ENCODE data around the gene ESF1. TPM values are rescaled to one million over a fixed set of nuclear protein-coding genes. Genes with fewer than 3 reads are reported as not detected.

ESF1 gene
- total and polyA plus RNA-seq, 5 donors from 2014 or later = 4.1 to 8.5 (median 4.7) TPM

DNA sequence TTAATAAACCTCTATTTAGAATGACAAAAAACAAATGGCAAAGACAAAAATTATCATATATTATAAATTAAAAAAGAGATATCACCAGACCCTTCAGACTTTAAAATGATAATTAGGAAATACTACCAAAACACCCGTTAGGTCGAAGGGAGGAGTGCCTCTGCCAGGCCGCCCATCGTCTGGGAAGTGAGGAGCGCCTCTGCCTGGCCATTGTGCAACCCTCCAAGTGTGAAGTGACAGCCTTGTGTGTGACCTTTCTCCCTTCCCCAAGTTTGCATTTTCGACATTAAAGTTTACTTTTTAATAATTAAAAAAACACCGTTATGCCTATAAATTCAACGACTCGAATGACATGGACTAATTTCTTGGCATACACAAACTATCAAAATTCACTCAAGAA lies 81.5 kb downstream of the ESF1 start:
- H3K36me3 ChIP-seq (ENCODE audit: control insufficient read depth, insufficient read depth, low read length) = no peaks in the 10 kb centered on the region
- DNase-seq (no peak), ATAC-seq (ENCODE audit: low read depth in 2 of 2) (no peak)
- H3K4me1 Mint-ChIP-seq = no peaks in the 10 kb centered on the region
- no peaks in the 10 kb centered on the region for H3K9me3 ChIP-seq (ENCODE audit: control insufficient read depth in 2 of 2, low read length in 2 of 2)
- H3K27me3 Mint-ChIP-seq = no peaks in the 10 kb centered on the region
- H3K9me3 Mint-ChIP-seq = peaks cover 0 to 2% (median 0%) of the 10 kb centered on the region in 7 donors
- H3K4me3 ChIP-seq (ENCODE audit: low read depth, low read length) = no peak overlapping the region
- no peak overlapping the region for H3K4me3 Mint-ChIP-seq
- peaks cover 4% of the 10 kb centered on the region for H3K36me3 Mint-ChIP-seq
- no peak overlapping the region for H3K27ac Mint-ChIP-seq
- H3K27ac ChIP-seq (ENCODE audit: insufficient read depth, low read length, poor library complexity, severe bottlenecking) = no peak overlapping the region
- no peaks in the 10 kb centered on the region for H3K4me1 ChIP-seq (ENCODE audit: control insufficient read depth, insufficient read depth, low read length, poor library complexity, severe bottlenecking)
- H3K27me3 ChIP-seq (ENCODE audit: control insufficient read depth, insufficient read depth, low read length) = peaks cover 3% of the 10 kb centered on the region

GRCh38 chr20:13701486-13701885 lies 83.2 kb downstream of the ESF1 start:
- H3K27me3 Mint-ChIP-seq = no peaks in the 10 kb centered on the region
- Histone ChIP-seq H3K27me3 (ENCODE audit: control insufficient read depth, insufficient read depth, low read length) (peaks cover 3% of the 10 kb centered on the region), H3K4me3 (ENCODE audit: low read depth, low read length) (no peak overlapping the region), H3K4me1 (ENCODE audit: control insufficient read depth, insufficient read depth, low read length, poor library complexity, severe bottlenecking) (no peaks in the 10 kb centered on the region), H3K36me3 (ENCODE audit: control insufficient read depth, insufficient read depth, low read length) (no peaks in the 10 kb centered on the region), H3K27ac (ENCODE audit: insufficient read depth, low read length, poor library complexity, severe bottlenecking) (no peak overlapping the region), H3K9me3 (ENCODE audit: control insufficient read depth in 2 of 2, low read length in 2 of 2) (no peaks in the 10 kb centered on the region)
- ATAC-seq (ENCODE audit: low read depth in 2 of 2) = no peak
- no peak for DNase-seq
- no peak overlapping the region for H3K4me3 Mint-ChIP-seq
- H3K4me1 Mint-ChIP-seq = no peaks in the 10 kb centered on the region
- peaks cover 0 to 2% (median 0%) of the 10 kb centered on the region in 7 donors for H3K9me3 Mint-ChIP-seq
- H3K27ac Mint-ChIP-seq = no peak overlapping the region
- H3K36me3 Mint-ChIP-seq = peaks cover 4% of the 10 kb centered on the region

DNA sequence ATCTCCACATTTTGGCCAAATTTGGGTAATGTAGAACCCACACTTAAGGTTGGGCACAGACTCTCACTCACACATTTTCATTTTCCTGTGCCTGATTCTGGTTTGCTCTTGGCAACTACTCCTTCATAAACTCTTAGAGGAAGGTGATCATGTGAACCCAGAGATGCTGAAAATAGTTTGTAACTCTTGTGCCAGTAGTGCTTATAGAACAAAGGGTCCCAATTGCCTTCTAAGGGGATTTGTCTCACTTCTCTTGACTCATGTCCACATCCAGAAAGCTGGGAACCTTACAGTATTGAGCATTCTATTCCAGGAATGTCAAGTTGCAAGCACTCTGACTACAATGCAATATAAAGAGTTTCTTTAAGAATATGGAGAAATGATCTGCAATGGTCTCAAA lies 84.0 kb downstream of the ESF1 start:
- Mint-ChIP-seq H3K36me3 (peaks cover 4% of the 10 kb centered on the region), H3K27ac (no peak overlapping the region), H3K4me3 (no peak overlapping the region), H3K4me1 (no peaks in the 10 kb centered on the region), H3K9me3 (peaks cover 0 to 2% (median 0%) of the 10 kb centered on the region in 7 donors), H3K27me3 (no peaks in the 10 kb centered on the region)
- Histone ChIP-seq H3K9me3 (ENCODE audit: control insufficient read depth in 2 of 2, low read length in 2 of 2) (no peaks in the 10 kb centered on the region), H3K4me3 (ENCODE audit: low read depth, low read length) (no peak overlapping the region), H3K27ac (ENCODE audit: insufficient read depth, low read length, poor library complexity, severe bottlenecking) (no peak overlapping the region), H3K27me3 (ENCODE audit: control insufficient read depth, insufficient read depth, low read length) (peaks cover 3% of the 10 kb centered on the region), H3K36me3 (ENCODE audit: control insufficient read depth, insufficient read depth, low read length) (no peaks in the 10 kb centered on the region), H3K4me1 (ENCODE audit: control insufficient read depth, insufficient read depth, low read length, poor library complexity, severe bottlenecking) (no peaks in the 10 kb centered on the region)
- DNase-seq = no peak
- ATAC-seq (ENCODE audit: low read depth in 2 of 2) = no peak

GRCh38 chr20:13694420-13695150 lies 90.1 kb downstream of the ESF1 start:
- H3K4me1 ChIP-seq (ENCODE audit: control insufficient read depth, insufficient read depth, low read length, poor library complexity, severe bottlenecking) = no peaks in the 10 kb centered on the region
- H3K27me3 ChIP-seq (ENCODE audit: control insufficient read depth, insufficient read depth, low read length) = peaks cover 2% of the 10 kb centered on the region
- peaks cover 0 to 4% (median 0%) of the 10 kb centered on the region in 7 donors for H3K9me3 Mint-ChIP-seq
- H3K4me3 Mint-ChIP-seq = no peak overlapping the region
- no peaks in the 10 kb centered on the region for H3K9me3 ChIP-seq (ENCODE audit: control insufficient read depth in 2 of 2, low read length in 2 of 2)
- ATAC-seq (ENCODE audit: low read depth in 2 of 2) = no peak
- no peak overlapping the region for H3K27ac Mint-ChIP-seq
- no peaks in the 10 kb centered on the region for H3K4me1 Mint-ChIP-seq
- H3K36me3 Mint-ChIP-seq = no peaks in the 10 kb centered on the region
- H3K36me3 ChIP-seq (ENCODE audit: control insufficient read depth, insufficient read depth, low read length) = no peaks in the 10 kb centered on the region
- DNase-seq = no peak
- peaks cover 9% of the 10 kb centered on the region for H3K27me3 Mint-ChIP-seq
- H3K4me3 ChIP-seq (ENCODE audit: low read depth, low read length) = no peak overlapping the region
- no peak overlapping the region for H3K27ac ChIP-seq (ENCODE audit: insufficient read depth, low read length, poor library complexity, severe bottlenecking)

DNA sequence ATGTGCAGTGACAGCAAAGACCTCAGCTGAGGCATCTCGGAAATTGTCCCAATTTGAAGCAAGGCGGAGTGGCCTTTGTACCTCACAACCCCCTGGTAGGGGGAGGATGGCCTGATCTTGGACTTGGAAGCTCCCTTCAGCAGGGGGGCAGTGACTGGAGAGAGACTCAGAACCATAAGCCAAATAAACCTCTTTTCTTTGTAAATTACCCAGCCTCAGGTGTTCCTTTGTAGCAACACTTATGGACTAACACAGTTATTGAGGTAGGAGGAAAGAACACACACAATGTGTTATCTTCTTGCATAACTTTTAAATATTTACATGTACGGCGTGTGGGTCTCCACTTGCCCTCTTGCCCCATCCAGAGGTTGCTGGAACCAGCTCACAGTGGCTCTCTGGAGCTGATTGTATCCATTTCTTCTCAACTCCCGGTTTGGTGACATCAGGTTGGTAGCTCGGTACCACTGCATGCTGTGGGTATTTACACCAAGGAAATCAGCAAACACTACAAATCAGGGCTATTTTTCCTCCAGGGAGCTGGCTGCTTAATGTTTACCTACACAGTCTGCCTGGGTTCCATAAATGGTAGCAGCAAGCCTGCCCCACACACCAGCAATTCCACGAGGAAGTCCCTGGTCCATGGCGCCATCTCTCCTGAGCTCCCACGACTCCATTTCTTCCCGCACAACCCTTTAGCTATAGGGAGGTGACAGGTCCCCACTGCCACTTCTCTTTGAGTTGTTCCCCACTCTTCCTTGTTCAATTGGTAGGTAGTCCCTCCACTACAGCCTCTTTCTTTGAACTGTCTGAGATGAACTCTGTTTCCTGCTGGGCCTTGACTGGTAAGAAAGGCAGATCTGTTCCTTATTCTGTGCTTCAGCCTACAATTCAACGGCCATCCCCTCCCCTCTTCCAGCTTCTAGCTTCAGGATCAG lies 91.7 kb downstream of the ESF1 start:
- Mint-ChIP-seq H3K36me3 (no peaks in the 10 kb centered on the region), H3K27me3 (peaks cover 9% of the 10 kb centered on the region), H3K4me1 (no peaks in the 10 kb centered on the region), H3K27ac (no peak overlapping the region), H3K4me3 (no peak overlapping the region), H3K9me3 (peaks cover 0 to 4% (median 0%) of the 10 kb centered on the region in 7 donors)
- H3K9me3 ChIP-seq (ENCODE audit: control insufficient read depth in 2 of 2, low read length in 2 of 2) = no peaks in the 10 kb centered on the region
- H3K4me1 ChIP-seq (ENCODE audit: control insufficient read depth, insufficient read depth, low read length, poor library complexity, severe bottlenecking) = no peaks in the 10 kb centered on the region
- peaks cover 2% of the 10 kb centered on the region for H3K27me3 ChIP-seq (ENCODE audit: control insufficient read depth, insufficient read depth, low read length)
- no peak for ATAC-seq (ENCODE audit: low read depth in 2 of 2)
- no peak overlapping the region for H3K27ac ChIP-seq (ENCODE audit: insufficient read depth, low read length, poor library complexity, severe bottlenecking)
- DNase-seq = no peak
- no peaks in the 10 kb centered on the region for H3K36me3 ChIP-seq (ENCODE audit: control insufficient read depth, insufficient read depth, low read length)
- H3K4me3 ChIP-seq (ENCODE audit: low read depth, low read length) = no peak overlapping the region

- Mint-ChIP-seq H3K27ac (no peak overlapping the region), H3K9me3 (peaks cover 0 to 7% (median 0%) of the 10 kb centered on the region in 7 donors), H3K4me3 (no peak overlapping the region), H3K36me3 (no peaks in the 10 kb centered on the region), H3K27me3 (peaks cover 15% of the 10 kb centered on the region), H3K4me1 (no peaks in the 10 kb centered on the region)
- ATAC-seq (ENCODE audit: low read depth in 2 of 2) (no peak), DNase-seq (no peak)
- H3K4me1 ChIP-seq (ENCODE audit: control insufficient read depth, insufficient read depth, low read length, poor library complexity, severe bottlenecking) = no peaks in the 10 kb centered on the region
- H3K9me3 ChIP-seq (ENCODE audit: control insufficient read depth in 2 of 2, low read length in 2 of 2) = no peaks in the 10 kb centered on the region
- no peak overlapping the region for H3K4me3 ChIP-seq (ENCODE audit: low read depth, low read length)
- H3K36me3 ChIP-seq (ENCODE audit: control insufficient read depth, insufficient read depth, low read length) = no peaks in the 10 kb centered on the region
- H3K27ac ChIP-seq (ENCODE audit: insufficient read depth, low read length, poor library complexity, severe bottlenecking) = no peak overlapping the region
- peaks cover 2% of the 10 kb centered on the region for H3K27me3 ChIP-seq (ENCODE audit: control insufficient read depth, insufficient read depth, low read length)
Measured at GRCh38 chr20:13690943-13691342, 93.8 kb downstream of the ESF1 start.

DNA sequence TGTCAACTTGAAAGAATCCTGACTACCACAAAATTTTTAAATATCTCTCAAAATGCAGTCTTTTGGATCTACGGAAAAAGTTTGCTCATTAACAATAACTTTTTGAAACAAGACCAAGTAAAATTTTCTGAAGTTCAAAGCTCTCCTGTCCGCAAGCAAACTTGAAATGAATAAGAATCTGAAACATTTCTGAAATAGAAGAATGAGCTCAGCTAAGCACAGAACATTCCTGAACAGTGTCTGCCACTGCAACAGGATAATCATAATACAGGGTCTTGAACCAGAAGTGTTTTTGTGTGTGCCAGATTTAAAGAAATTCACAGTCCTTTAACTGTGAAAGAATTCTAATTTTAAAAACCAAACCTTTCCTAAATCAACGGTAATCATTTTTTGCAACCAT lies 96.9 kb downstream of the ESF1 start:
- Mint-ChIP-seq H3K4me1 (no peaks in the 10 kb centered on the region), H3K27ac (no peak overlapping the region), H3K9me3 (peaks cover 0 to 6% (median 0%) of the 10 kb centered on the region in 7 donors), H3K36me3 (no peaks in the 10 kb centered on the region), H3K4me3 (no peak overlapping the region), H3K27me3 (peaks cover 25% of the 10 kb centered on the region)
- H3K9me3 ChIP-seq (ENCODE audit: control insufficient read depth in 2 of 2, low read length in 2 of 2) = no peaks in the 10 kb centered on the region
- H3K36me3 ChIP-seq (ENCODE audit: control insufficient read depth, insufficient read depth, low read length) = no peaks in the 10 kb centered on the region
- no peak for DNase-seq
- no peaks in the 10 kb centered on the region for H3K4me1 ChIP-seq (ENCODE audit: control insufficient read depth, insufficient read depth, low read length, poor library complexity, severe bottlenecking)
- ATAC-seq (ENCODE audit: low read depth in 2 of 2) = no peak
- no peak overlapping the region for H3K4me3 ChIP-seq (ENCODE audit: low read depth, low read length)
- H3K27ac ChIP-seq (ENCODE audit: insufficient read depth, low read length, poor library complexity, severe bottlenecking) = no peak overlapping the region
- H3K27me3 ChIP-seq (ENCODE audit: control insufficient read depth, insufficient read depth, low read length) = peaks cover 11% of the 10 kb centered on the region
